ENCODE results near the gene CLEC17A.

CLEC17A gene

DNA sequence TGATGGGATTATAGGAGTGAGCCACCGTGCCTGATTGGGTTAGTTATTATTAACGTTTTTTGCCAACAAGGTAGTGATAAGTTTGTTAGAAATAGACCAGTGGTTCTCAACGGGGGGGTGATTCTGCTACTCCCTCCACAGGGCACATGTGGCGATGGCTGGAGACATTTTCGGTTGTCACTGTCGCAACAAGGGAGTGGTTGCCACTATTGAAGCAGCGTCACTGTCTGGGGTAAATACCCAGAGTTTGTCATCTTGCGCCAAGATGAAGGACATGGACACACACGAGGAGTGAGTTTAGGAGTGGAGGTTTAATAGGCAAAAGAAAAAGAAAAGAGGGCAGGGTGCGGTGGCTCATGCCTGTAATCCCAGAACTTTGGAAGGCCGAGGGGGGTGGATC is 72.8 kb downstream of the CLEC17A start:
- DNase-seq, result peak; percentile 52

DNA sequence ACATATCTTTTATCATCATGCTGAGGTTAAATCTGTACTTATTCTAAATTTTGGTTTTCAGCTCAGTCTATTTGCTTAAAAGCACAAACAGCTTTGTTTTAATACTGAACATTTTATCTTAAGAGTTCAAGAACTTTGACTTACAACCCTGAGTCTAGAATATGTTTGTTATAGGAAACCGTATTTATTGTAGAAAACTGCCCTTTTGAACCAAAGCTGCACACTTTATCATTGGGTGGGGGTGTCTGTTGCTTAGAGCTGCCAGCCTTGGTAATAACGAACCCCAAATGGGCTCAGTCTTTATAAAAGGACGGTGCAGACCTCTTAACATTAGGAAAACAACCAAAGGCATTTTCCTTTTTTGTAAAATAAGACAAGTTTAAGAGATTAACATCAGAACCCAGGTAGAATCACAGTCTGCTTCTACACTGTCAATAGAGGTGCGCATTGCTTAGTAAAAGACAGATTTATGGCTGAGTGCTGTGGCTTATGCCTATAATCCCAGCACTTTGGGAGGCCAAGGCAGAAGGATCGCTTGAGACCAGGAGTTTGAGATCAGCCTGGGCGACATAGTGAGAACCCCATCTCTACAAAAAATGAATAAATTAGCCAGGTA is 77.1 kb downstream of the CLEC17A start:
- DNase-seq, result no peak

DNA sequence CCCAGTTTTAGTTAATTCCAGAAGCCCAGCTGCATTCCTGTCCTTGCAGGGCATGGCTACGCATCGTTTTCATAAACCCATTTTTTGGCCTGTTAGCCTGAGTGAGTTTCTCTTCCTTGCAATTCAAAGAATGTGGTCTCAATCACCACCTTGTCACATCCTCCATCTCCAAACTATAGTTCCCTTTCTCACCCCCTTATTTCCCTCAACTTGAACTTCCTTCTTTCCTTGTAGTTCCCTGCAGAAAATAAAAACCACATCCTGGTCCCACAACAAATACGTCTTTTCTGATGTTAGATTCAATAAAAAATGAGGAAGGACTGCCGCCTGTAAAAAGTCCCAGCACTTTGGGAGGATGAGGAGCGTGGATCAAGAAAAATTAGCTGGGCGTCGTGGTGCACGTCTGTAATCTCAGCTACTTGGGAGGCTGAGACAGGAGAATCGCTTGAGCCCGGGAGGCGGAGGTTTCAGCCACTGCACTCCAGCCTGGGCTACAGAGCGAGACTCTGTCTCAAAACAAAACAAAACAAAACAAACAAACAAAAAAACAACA is 78.6 kb downstream of the CLEC17A start:
- DNase-seq, result peak; percentile 92
